ENCODE measurements around the gene WTIP.

Gene WTIP

GRCh38 chr19:34503531-34504272 lies 22.1 kb downstream of the WTIP start:
- Histone ChIP-seq H3K36me3 (no peaks in the 10 kb centered on the region), H3K9me3 (ENCODE audit: severe bottlenecking) (no peaks in the 10 kb centered on the region), H3K27me3 (ENCODE audit: insufficient read depth, low read depth, severe bottlenecking) (no peaks in the 10 kb centered on the region), H3K4me3 (ENCODE audit: low read depth, low read length) (no peak overlapping the region), H3K27ac (no peak overlapping the region)
- no peak for DNase-seq
- no peak for TF ChIP-seq CTCF (IDR thresholded peaks at IDR 0.05; ENCODE audit: low read depth, low read length)

GRCh38 chr19:34504273-34504808 lies 22.8 kb downstream of the WTIP start:
- DNase-seq = no peak
- no peak overlapping the region for H3K4me3 ChIP-seq (ENCODE audit: low read depth, low read length)
- H3K9me3 ChIP-seq (ENCODE audit: severe bottlenecking) = peaks cover 1% of the 10 kb centered on the region
- no peaks in the 10 kb centered on the region for H3K27me3 ChIP-seq (ENCODE audit: insufficient read depth, low read depth, severe bottlenecking)
- no peak overlapping the region for H3K27ac ChIP-seq
- TF ChIP-seq CTCF (IDR thresholded peaks at IDR 0.05; ENCODE audit: low read depth, low read length) = no peak
- no peaks in the 10 kb centered on the region for H3K36me3 ChIP-seq

- no peaks in the 10 kb centered on the region for H3K27me3 ChIP-seq (ENCODE audit: insufficient read depth, low read depth, severe bottlenecking)
- H3K4me3 ChIP-seq (ENCODE audit: low read depth, low read length) = no peak overlapping the region
- H3K27ac ChIP-seq = no peak overlapping the region
- H3K36me3 ChIP-seq = no peaks in the 10 kb centered on the region
- DNase-seq = no peak
- TF ChIP-seq CTCF (IDR thresholded peaks at IDR 0.05; ENCODE audit: low read depth, low read length) = no peak
- peaks cover 2% of the 10 kb centered on the region for H3K9me3 ChIP-seq (ENCODE audit: severe bottlenecking)
Measured at GRCh38 chr19:34504809-34505291, 23.3 kb downstream of the WTIP start.

GRCh38 chr19:34505321-34506025 lies 23.9 kb downstream of the WTIP start:
- Histone ChIP-seq H3K9me3 (ENCODE audit: severe bottlenecking) (peaks cover 2% of the 10 kb centered on the region), H3K27ac (no peak overlapping the region), H3K36me3 (no peaks in the 10 kb centered on the region), H3K4me3 (ENCODE audit: low read depth, low read length) (no peak overlapping the region), H3K27me3 (ENCODE audit: insufficient read depth, low read depth, severe bottlenecking) (no peaks in the 10 kb centered on the region)
- DNase-seq = no peak
- TF ChIP-seq CTCF (IDR thresholded peaks at IDR 0.05; ENCODE audit: low read depth, low read length) = no peak

GRCh38 chr19:34506026-34506370 lies 24.4 kb downstream of the WTIP start:
- Histone ChIP-seq H3K4me3 (ENCODE audit: low read depth, low read length) (no peak overlapping the region), H3K9me3 (ENCODE audit: severe bottlenecking) (peaks cover 4% of the 10 kb centered on the region), H3K27ac (no peak overlapping the region), H3K27me3 (ENCODE audit: insufficient read depth, low read depth, severe bottlenecking) (no peaks in the 10 kb centered on the region), H3K36me3 (no peaks in the 10 kb centered on the region)
- DNase-seq = no peak
- no peak for TF ChIP-seq CTCF (IDR thresholded peaks at IDR 0.05; ENCODE audit: low read depth, low read length)
